DND-41 (cell line): ENCODE data around the gene PRAMEF9.
"Not testable (repeated sequence)": the region's sequence is repeated elsewhere in the genome, so short reads cannot be mapped to it uniquely, and the experiment has no call there.

Experiments
- EZH2 ChIP-seq: IDR thresholded peaks from 3 replicates; pipeline ENCODE4 v1.6.1; 2012; ENCODE audit warnings: borderline replicate concordance, low read depth, mild to moderate bottlenecking, moderate library complexity, low read length, inconsistent platforms; ENCODE audit not compliant: severe bottlenecking
- TF ChIP-seq, protein P1 (sequence below): IDR thresholded peaks from 2 replicates; pipeline ENCODE4 v1.5.1; 2012; ENCODE audit warnings: borderline replicate concordance, low read length, moderate library complexity, mild to moderate bottlenecking; ENCODE audit not compliant: poor library complexity, severe bottlenecking; ENCODE audit errors: extremely low read depth

DNA sequence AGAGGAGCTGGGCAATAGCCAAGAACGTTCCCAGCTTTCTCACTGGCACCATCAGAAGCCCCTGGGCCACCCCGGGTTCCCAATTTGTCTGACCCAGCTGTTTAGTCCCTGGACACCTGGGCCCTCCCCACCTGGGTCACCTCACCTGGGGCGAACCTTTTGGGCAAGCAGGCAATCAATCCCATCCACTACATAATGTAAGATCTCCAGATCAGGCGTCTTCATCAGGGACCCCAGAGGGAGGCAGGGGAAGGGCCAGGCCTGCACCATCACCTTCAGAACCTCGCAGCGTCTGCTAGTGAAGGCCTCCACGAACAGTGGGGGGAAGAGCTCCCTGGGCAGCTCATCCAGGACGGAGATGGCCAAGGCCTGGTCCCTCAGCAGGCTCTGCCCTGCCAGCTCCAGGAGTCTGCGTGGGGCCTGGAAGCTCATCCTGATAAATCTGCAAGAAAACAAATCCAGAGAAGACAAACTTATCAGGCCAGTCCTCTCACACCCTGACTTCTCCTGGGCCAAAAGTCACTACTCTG, 54.1 kb downstream of the PRAMEF9 start, which contains the start of gene PRAMEF18:
- TF ChIP-seq, protein P1, sequence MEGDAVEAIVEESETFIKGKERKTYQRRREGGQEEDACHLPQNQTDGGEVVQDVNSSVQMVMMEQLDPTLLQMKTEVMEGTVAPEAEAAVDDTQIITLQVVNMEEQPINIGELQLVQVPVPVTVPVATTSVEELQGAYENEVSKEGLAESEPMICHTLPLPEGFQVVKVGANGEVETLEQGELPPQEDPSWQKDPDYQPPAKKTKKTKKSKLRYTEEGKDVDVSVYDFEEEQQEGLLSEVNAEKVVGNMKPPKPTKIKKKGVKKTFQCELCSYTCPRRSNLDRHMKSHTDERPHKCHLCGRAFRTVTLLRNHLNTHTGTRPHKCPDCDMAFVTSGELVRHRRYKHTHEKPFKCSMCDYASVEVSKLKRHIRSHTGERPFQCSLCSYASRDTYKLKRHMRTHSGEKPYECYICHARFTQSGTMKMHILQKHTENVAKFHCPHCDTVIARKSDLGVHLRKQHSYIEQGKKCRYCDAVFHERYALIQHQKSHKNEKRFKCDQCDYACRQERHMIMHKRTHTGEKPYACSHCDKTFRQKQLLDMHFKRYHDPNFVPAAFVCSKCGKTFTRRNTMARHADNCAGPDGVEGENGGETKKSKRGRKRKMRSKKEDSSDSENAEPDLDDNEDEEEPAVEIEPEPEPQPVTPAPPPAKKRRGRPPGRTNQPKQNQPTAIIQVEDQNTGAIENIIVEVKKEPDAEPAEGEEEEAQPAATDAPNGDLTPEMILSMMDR = not testable (repeated sequence)
- not testable (repeated sequence) for TF ChIP-seq EZH2
